OCI-LY3 (cell line): ENCODE results near the gene C22orf39.

Source experiments
- CTCF ChIP-seq: fragments of 200-600, 300-600 bp; sonication (generic); IDR thresholded peaks from 2 replicates; pipeline ENCODE4 v1.5.1; 2014; ENCODE audit warnings: antibody characterized with exemption, low read length, low read depth
- EZH2phosphoT487 ChIP-seq: fragments of 200-600 bp; shearing (Covaris generic); IDR thresholded peaks from 2 replicates; pipeline ENCODE4 v1.6.1; 2018; ENCODE audit warnings: antibody characterized with exemption, mixed run types, low read depth

GRCh38 chr22:19483481-19484244 is 36.2 kb upstream of the C22orf39 start:
- TF ChIP-seq CTCF = no peak
- no peak for TF ChIP-seq EZH2phosphoT487
